SU-DHL-6 (cell line): ENCODE results near the gene SETD1A.

Experiments
- CTCF ChIP-seq: fragments of 200-600 bp; sonication (generic); IDR thresholded peaks from one replicate; pipeline ENCODE4 v1.5.1; 2017; ENCODE audit warnings: antibody characterized with exemption, mild to moderate bottlenecking, low read length, moderate library complexity; ENCODE audit not compliant: insufficient read depth, poor library complexity, severe bottlenecking
- EZH2phosphoT487 ChIP-seq: fragments of 200-600 bp; sonication (generic), shearing (Covaris generic); conservative IDR thresholded peaks from 2 replicates; pipeline ENCODE4 v1.6.1; 2018; ENCODE audit warnings: mild to moderate bottlenecking, antibody characterized with exemption, low read length, moderate library complexity, mixed read lengths

GRCh38 chr16:31025339-31025738, 67.8 kb downstream of the SETD1A start:
- TF ChIP-seq CTCF (no peak), EZH2phosphoT487 (no peak)
